ENCODE results near the gene SENP5.
A peak's percentile ranks its signal among the peaks of the same experiment; 100 is the strongest.

The SENP5 gene

DNA sequence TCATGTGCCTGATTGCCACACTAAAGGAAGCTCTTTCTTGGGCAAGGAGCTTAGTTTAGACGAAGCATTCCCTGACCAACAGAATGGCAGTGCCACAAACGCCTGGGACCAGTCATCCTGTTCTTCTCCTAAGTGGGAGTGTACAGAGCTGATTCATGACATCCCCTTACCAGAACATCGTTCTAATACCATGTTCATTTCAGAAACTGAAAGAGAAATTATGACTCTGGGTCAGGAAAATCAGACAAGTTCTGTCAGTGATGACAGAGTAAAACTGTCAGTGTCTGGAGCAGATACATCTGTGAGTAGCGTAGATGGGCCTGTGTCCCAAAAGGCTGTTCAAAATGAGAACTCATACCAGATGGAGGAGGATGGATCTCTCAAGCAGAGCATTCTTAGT lies 18.4 kb downstream of the SENP5 start:
- DNase-seq = no peak

DNA sequence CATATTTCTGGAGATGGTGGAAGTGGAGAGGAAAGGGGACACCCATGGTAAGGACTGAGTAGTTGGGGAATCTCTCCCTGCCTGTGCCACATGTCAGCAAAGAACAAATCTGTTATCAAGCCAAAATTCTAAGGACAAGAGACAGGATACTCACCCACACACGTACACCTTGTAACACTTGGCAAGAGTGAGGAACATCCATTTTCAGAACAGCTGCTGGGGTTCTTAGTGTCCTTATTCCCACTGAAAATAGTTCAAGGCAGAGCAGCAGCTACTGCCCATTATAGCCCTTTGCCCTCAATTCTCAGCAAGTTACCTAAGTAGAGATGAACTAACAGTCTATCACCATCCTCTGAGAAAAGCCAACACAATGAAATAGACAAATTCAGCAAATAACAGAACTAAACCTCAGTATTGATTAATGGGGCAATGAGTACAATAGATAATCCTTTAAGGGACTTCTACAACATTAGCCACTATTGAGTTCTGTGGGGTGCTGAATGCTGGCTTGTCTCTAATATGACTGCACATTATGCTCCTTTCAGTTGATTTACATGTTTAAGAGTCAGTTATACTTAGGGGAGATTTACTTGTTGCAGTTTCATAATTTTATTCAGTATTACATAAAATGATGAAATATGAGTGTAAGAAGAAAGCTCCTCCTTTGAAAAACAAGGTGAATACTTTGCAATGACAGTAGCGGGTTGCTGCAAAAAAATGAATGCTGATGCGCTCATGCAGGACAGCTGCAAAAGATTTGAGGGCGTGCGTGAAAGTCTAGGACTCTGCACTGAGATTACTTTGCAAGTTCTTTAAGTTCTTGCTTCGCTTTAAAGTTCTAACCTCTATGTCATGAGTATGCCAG lies 22.4 kb downstream of the SENP5 start:
- DNase-seq = no peak

DNA sequence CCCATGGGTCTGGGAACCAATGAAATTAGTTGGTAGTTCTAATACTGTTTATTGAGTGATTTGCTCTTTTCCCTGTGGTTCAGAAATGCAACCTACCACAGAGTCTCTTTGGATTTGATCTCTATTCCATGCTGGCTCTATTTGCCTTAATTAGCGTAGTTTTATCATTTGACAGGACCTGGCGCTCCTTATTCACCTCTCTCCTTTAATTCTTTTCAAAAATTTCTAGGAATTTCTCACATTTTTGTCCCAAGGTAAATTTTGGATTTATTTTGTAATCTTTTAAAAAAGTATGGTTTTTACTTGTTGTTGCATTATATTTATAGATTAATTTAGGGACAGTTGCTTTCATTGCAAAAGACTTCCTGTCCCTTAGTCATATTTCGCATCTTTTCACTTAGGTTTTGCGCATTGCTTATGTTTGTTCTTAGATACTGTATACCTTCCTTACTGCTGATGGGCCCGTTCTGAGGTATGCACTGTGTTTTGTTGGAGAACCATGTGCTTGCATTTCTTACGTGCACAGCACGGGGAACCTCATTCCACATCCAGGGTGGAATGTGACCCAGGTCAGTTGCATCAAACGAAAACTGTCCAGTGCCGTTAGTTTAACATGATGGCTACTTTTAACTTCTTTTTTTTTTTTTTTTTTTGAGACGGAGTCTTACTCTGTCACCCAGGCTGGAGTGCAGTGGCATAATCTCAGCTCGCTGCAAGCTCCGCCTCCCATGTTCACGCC lies 27.0 kb downstream of the SENP5 start:
- no peak for DNase-seq

DNA sequence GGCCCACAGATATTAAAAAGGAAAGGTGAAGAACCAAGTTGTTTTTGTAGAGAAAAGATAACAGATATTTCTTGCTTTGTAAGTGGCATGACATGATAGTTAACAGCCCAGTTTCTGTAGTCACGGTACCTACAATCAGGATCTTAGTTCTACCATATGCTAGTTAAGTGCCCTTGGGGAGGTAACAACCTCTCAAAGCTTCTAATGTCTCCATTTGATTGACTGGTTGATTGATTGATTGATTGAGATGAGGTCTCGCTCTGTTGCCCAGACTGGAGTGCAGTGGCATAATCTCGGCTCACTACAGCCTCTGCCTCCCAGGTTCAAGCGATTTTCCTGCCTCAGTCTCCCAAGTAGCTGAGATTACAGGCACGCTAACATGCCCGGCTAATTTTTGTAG lies 28.5 kb downstream of the SENP5 start:
- no peak for DNase-seq

DNA sequence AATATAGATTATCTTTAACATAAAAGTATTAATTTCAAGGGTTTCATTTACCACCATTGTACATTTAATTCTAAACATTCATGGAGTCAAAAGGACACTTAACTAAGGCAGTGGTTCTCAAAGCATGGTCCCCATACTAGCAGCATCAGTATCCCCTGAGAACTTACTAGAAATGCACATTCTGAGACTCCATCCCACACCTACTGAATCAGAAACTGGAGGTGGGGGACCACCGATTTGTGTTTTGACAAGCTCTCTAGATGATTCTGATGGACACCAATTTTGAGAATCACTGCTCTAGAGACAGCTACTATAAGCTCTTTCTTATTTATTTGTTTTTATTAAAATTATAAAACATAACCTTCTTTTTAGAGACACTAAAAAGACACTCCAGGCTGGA lies 34.0 kb downstream of the SENP5 start:
- no peak for DNase-seq

DNA sequence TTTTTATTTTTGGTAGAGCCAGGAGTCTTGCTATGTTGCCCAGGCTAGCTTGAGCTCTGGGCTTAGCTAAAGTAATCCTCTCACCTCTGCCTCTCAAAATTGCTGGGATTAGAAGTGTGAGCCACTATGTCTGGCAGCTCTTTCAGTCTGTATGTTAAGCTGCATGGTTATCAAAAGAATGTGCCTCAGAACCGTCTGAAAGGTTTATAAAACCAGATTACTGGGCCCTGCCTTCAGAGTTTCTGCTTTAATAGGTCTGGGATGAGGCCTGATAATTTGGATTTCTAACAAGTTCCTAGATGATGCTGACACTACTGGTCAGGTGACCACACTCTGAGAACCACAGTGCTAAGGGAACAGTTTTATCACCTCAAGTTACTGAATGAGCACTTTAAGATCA lies 34.6 kb downstream of the SENP5 start:
- DNase-seq = no peak

DNA sequence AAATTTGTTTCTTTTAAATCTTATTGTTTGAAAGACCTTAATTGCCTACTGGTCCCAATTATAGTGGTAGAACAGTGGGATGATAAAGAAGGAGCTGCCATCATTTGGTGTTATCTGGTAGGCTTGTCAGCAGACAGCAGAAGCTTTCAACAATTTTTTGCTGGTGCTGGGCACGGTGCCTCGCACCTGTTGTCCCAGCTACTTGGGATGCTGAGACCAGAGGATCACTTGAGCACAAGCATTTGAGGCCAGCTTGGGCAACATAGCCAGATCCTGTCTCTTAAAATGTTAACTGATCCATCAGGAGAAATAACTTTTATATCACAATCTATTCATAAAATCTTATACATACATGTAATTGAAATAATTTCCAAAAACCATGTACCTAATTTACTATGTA lies 36.0 kb downstream of the SENP5 start:
- no peak for DNase-seq

DNA sequence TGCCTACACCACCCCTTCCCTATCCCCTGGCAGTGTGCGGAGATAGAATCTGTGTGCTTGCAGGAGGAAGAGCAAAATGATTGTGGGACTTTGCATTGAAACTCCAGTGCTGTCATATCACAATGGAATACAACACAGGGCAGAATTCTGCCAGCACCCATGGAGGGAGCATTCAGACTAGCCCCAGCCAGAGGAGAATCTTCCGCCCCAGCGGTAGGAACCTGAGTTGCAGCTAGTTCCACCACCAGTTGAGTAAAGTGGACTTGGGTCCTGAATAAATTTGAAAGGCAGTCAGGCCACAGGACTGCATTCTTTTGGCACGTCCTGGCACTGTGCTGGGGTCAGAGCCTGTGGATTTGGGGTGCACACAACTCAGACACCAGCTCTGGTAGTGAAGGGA lies 47.1 kb downstream of the SENP5 start:
- no peak for DNase-seq

DNA sequence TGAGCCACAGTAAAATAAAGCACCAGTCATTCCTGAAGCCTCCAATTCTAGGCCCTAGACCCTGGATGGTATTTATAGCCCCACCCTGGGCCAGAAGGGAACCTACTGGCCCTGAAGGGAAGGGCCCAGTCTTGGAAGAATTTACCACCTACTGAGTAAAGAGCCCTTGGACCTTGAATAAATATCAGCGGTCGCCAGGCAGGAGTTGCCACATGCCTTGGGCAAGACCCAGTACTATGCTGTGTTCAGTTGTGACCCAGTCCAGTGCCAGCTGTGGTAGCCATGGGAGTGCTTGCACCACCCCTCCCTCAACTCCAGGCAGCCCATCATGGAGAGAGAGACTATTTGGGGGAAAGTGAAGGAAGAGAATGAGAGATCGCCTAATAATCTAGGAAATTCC lies 47.7 kb downstream of the SENP5 start:
- DNase-seq = no peak

DNA sequence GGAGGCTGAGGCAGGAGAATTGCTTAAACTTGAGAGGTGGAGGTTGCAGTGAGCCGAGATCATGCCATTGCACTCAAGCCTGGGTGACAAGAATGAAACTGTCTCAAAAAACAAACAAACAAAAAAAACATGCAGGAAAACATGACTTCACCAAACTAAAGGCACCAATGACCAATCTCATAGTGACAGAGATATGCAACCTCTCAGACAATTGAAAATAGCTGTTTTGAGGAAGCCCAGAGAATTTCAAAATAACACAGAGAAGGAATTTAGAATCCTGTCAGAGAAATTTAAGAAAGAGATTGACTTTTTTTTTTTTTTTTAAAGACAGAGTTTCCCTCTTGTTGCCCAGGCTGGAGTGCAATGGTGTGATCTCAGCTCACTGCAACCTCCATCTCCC lies 48.5 kb downstream of the SENP5 start:
- no peak for DNase-seq

DNA sequence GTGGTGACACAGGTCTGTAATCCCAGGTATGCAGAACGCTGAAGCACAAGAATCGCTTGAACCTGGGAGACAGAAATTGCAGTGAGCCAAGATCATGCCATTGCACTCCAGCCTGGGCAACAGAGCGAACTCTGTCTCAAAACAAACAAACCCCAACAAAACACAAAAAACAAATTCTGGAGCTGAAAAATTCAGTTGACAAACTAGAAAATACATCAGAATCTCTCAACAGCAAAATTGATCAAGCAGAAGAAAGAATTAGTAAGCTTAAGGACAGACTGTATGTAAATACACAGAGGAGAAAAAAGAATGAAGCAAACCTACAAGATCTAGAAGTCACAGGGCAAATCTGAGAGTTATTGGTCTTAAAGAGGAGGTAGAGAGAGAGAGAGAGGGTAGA lies 49.3 kb downstream of the SENP5 start:
- no peak for DNase-seq

DNA sequence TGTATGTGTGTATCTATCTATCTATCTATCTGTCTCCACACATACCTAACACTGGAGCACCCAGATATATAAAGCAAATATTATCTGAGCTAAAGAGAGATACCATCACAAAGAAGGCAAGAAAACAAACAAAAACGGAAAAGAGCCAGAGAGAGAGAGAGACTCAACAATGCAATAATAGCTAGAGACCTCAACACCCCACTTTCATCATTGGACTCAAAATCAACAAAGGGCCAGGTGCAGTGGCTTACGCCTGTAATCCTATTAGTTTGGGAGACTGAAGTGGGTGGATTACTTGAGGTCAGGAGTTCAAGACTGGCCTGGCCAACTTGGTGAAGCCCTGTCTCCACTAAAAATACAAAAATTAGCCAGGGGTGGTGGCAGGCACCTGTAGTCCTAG lies 51.2 kb downstream of the SENP5 start:
- DNase-seq = no peak

DNA sequence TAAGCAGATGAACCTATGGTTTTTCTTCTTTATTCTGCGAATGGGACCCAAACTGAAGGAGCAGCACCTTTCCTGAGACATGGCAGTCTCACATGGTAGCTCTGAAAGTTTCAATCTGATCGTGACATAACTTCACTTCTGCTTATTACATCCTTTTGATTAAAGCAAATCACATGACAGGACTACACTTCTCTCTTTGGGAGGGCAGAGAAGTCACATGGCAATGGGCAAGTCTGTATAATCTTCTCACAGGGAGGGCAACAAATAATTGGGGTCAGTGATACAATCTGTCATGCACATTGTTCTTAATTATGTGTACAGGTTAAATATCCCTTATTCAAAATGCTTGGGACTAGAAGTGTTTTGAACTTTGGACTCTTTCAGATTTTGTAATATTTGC lies 53.0 kb downstream of the SENP5 start:
- no peak for DNase-seq

DNA sequence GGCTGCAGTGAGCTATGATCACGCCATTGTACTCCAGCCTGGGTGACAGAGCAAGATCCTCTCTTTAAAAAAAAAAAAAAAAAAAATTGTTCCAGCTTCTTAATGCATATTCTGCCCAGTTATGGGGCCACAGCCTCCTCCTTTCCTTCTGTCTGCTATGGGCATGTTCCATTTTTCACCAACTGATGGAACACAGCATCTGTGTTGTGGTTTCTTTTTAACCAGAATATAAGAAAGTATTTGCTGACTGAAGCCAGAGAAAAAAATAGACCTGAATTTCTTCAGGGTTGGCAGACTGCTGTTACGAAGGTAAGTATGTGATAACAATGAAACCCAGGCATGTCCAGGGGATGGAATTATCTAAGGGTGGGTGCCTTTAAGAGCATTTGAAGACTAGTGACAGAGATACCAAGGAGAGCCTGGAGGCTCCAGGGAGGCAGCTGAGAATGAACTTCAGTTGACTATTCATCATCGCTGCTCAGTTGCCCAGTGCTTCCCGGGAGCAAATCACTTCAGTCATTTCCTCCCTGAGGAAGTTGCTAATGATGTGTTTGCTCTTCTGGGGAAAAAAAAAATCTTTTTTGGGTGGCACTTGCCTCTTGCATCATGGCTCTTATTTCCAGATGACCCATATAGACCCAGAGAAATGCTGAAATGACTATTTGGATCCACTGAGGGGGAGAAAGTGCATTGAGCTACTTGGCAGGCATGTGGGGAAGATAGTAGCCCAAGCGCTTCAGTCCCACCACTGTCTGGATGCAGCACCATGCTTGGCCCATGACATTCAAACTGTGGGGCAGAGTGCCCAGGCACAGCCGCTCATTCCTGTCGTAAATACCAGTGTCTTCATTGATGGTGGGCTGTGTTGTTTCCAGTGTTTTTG lies 60.1 kb downstream of the SENP5 start:
- DNase-seq = no peak

DNA sequence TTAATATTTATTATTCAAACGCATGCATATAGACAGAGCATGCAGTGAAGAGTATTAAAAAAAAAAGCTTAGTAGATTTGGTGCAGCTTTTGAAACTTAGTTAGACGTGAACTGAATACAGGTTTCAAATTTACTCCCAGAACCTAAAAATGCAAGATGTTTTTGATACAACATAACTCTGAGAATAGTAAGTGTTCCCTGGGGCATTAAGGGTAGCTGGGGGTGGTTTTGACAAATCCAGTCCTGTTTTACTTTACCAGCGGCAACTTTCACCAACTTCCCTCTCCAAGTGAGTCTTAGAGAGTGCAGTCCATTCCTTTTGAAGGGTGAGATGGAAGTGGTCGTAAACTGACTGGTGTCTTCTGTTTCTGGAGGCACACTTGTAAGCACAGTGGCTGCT lies 63.4 kb downstream of the SENP5 start:
- DNase-seq = no peak

DNA sequence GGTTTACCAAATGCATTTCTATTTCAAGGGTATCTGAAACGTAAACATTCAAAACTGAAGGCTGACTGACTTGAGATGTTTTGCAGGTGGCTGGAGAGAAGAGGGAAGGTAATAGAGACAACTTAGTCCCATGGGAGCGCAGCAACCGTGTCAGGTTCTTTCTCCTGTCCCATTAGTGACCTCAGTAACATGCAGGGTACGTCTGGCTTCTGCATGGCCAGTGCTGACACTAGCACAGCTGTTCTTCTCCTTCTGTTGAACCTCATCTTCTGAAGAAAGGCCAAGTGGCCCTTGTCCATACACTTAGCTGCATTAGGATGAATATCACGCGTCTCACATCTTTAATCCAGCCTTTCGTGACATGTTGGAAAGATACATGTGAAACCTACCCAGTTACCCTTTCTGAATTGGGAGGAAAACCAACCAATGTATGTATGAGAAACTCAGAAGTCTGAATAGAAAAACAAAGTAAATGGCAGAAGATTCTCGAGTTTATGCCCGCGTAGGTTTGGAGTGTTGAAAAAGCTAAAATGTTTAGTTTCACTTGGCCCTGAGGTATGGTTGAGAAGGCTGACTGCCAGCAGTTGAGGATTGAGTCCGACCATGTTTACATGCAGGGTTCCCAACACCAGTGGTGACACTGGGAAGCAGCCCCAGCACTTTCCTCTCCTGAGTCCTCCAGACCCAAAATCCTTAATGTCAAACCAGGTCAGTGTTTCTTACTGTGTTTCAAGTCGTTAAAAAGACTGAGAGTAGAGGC lies 64.3 kb downstream of the SENP5 start:
- no peak for DNase-seq

DNA sequence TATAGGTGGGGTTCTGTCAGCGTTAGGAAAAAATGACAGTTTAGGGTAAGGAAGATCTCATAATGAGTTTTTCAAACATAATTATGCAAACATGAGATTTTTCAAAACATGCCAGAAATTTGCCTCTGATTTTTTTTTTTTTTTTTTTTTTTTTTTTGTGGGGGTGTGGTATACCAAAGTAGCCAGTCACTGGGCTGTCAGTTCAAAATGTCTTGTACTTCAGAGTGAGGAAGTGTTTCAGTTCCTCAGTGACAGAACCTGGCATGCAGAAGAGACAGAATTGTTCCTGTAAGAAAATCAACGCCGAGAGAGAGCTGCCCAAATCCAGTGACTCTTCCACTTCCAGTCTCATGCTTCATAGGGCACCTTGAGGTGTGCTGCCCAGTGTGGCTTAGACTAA lies 64.9 kb downstream of the SENP5 start:
- no peak for DNase-seq

DNA sequence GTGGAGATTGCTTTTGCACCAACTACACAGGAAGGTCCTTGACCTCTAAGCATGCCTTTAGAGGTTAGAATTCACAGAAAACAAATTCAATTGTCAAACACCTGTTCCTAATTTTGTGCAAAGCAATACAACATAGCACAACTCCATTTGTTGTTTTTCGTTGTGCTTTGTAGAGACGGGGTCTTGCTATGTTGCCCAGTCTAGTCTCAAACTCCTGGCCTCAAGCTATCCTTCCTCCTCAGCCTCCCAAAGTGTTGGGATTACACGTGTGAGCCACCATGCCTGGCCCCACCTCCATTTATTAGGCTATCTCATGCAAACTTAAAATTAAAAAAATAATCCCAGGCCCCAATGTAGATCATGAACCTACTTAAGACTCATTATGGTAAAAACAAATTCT lies 68.6 kb downstream of the SENP5 start:
- DNase-seq = no peak

DNA sequence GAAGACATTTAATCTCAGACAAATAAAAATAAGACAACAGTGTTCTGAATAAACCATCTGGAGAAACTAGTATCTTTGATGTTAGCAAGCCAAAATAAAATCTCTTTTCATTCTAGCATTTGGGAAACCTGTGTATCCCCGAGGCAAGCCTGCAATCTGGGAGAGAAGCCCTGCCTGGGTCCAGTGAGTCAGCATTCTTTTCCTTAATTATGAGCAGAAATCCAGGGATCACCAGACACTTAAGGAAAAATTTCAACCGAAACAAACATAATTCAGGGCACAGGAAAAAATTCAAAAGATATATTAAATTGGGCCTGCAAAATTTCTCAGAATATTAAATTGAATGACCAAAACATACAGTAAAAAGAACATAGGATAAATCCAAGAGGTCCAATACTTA lies 70.4 kb downstream of the SENP5 start:
- no peak for DNase-seq

DNA sequence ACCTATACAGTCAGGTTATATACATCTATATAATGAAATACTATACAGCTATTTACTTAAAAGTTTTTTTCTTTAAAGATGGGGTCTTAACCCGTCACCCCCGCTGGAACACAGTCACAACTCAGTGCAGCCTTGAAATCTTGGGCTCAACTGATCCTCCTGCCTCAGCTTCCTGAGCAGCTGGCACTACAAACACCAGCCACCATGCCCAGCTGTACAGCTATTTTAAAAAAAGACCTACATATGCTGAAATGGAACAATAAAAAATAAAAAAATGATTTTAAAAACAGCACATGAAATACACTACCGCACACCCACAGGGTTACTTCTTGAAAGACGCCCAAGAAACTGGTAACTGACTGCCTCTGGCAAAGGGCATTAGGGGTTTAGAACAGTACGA lies 70.9 kb downstream of the SENP5 start:
- DNase-seq = no peak

DNA sequence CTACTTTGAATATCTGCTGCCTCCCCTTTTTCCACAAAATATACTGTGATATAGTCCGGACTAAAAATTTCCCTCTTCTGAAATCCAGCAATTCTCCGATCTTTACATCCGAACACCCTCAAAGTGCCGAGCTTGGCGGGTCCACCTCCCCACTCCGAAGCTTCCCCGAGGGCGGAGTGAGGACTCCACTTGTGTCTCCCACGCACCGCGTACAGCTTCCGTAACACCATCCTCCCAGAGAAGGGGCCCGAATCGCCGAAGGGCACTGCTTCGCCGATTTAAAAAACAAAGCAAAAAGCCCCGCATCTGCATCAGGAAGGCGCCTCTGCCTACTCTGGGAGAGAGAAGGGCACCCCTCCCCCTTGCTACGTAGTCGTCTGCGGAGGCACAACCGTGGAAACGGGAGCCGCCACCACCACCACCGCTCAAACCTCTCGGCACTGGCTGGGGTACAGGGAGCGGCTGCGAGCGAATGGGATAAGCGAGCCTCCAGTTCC lies 74.1 kb downstream of the SENP5 start:
- DNase-seq = no peak

DNA sequence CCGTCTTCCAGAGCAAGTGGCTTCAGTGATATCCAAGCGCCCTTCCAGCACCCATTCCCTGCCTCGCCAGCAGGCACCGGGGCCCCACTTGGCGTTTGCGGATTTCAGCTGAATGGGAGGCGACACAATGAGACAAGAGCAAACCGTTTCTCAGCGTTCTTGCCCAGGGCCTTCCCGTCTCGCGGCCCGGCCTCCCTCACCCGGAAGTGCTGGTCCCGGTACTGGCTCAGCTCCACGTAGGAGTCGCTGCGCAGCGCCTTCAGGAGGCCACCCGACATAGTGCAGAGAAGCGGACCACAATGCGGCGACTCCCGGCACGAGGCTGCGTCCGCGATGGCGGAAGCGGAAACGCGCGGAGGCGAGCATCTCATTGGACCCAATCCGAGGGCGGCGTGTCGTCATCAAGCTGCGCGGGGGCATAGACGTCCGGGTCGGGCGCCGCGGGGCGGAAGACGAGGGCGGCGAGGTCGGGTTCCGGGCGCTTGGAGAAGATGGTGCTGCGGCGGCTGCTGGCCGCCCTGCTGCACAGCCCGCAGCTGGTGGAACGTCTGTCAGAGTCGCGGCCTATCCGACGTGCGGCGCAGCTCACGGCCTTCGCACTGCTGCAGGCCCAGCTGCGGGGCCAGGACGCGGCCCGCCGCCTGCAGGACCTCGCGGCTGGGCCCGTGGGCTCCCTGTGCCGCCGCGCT lies 74.7 kb downstream of the SENP5 start, which contains the start of gene NCBP2:
TSS of gene NCBP2 (minus strand) at position 303 of the 689 bp plus-strand sequence. CDS start at position 278, 25 bp downstream.
- DNase-seq = peak; percentile 99

All from activated T-cell treated with anti-CD3 and anti-CD28 coated beads, Interleukin-2, amount 50 U/mL, for 1 hour (primary cell).